ENCODE measurements around the gene EMC6.

EMC6 gene

GRCh38 chr17:3657874-3658783 lies 10.5 kb upstream of the EMC6 start:
- Histone ChIP-seq H3K36me3 (ENCODE audit: insufficient read depth, low read length) (peaks cover 12% of the 10 kb centered on the region; the same call in 1 of the 2 replicates), H3K27ac (ENCODE audit: low read length) (no peak overlapping the region), H3K4me3 (ENCODE audit: low read depth in 1 of 2, low read length in 2 of 2) (no peak overlapping the region), H3K9ac (ENCODE audit: low read depth, low read length) (no peak overlapping the region), H3K9me3 (ENCODE audit: insufficient read depth, low read length, severe bottlenecking) (no peaks in the 10 kb centered on the region), H3K4me2 (ENCODE audit: insufficient read depth, low read length) (no peak overlapping the region), H2AFZ (ENCODE audit: low read depth, low read length) (no peak overlapping the region), H3K4me1 (ENCODE audit: insufficient read depth, low read length) (no peaks in the 10 kb centered on the region), H3K79me2 (ENCODE audit: insufficient read depth, low read length) (no peaks in the 10 kb centered on the region), H4K20me1 (ENCODE audit: insufficient read depth, low read length) (no peaks in the 10 kb centered on the region), H3K27me3 (ENCODE audit: insufficient read depth, low read length, poor library complexity) (no peaks in the 10 kb centered on the region)
- TF ChIP-seq EZH2 (IDR thresholded peaks at IDR 0.05; ENCODE audit: borderline replicate concordance, low read depth, low read length, severe bottlenecking) (no peak), CTCF (IDR thresholded peaks at IDR 0.05; ENCODE audit: borderline replicate concordance, extremely low read depth, low read length, poor library complexity, severe bottlenecking) (no peak)
- ATAC-seq (ENCODE audit: insufficient read depth, low read depth) (no peak), DNase-seq (no peak)

- ATAC-seq (ENCODE audit: insufficient read depth, low read depth) (no peak), DNase-seq (no peak)
- no peaks in the 10 kb centered on the region for H3K4me1 ChIP-seq (ENCODE audit: insufficient read depth, low read length)
- H3K4me2 ChIP-seq (ENCODE audit: insufficient read depth, low read length) = no peak overlapping the region
- H4K20me1 ChIP-seq (ENCODE audit: insufficient read depth, low read length) = peaks cover 3% of the 10 kb centered on the region; the same call in 1 of the 2 replicates
- H3K9ac ChIP-seq (ENCODE audit: low read depth, low read length) = no peak overlapping the region
- peaks cover 17% of the 10 kb centered on the region for H3K36me3 ChIP-seq (ENCODE audit: insufficient read depth, low read length)
- no peak overlapping the region for H3K27ac ChIP-seq (ENCODE audit: low read length)
- no peaks in the 10 kb centered on the region for H3K9me3 ChIP-seq (ENCODE audit: insufficient read depth, low read length, severe bottlenecking)
- TF ChIP-seq CTCF (IDR thresholded peaks at IDR 0.05; ENCODE audit: borderline replicate concordance, extremely low read depth, low read length, poor library complexity, severe bottlenecking) (no peak), EZH2 (IDR thresholded peaks at IDR 0.05; ENCODE audit: borderline replicate concordance, low read depth, low read length, severe bottlenecking) (no peak)
- no peaks in the 10 kb centered on the region for H3K27me3 ChIP-seq (ENCODE audit: insufficient read depth, low read length, poor library complexity)
- no peak overlapping the region for H2AFZ ChIP-seq (ENCODE audit: low read depth, low read length)
- H3K4me3 ChIP-seq (ENCODE audit: low read depth in 1 of 2, low read length in 2 of 2) = no peak overlapping the region
- H3K79me2 ChIP-seq (ENCODE audit: insufficient read depth, low read length) = no peaks in the 10 kb centered on the region
Observed at GRCh38 chr17:3658784-3659449, 9.7 kb upstream of the EMC6 start.

GRCh38 chr17:3659541-3660111 lies 9.0 kb upstream of the EMC6 start:
- Histone ChIP-seq H3K36me3 (ENCODE audit: insufficient read depth, low read length) (peaks cover 23% of the 10 kb centered on the region), H3K9me3 (ENCODE audit: insufficient read depth, low read length, severe bottlenecking) (no peaks in the 10 kb centered on the region), H3K4me3 (ENCODE audit: low read depth in 1 of 2, low read length in 2 of 2) (no peak overlapping the region), H4K20me1 (ENCODE audit: insufficient read depth, low read length) (peaks cover 4% of the 10 kb centered on the region; the same call in 1 of the 2 replicates), H2AFZ (ENCODE audit: low read depth, low read length) (no peak overlapping the region), H3K79me2 (ENCODE audit: insufficient read depth, low read length) (no peaks in the 10 kb centered on the region), H3K4me2 (ENCODE audit: insufficient read depth, low read length) (no peak overlapping the region), H3K9ac (ENCODE audit: low read depth, low read length) (no peak overlapping the region), H3K27ac (ENCODE audit: low read length) (no peak overlapping the region), H3K27me3 (ENCODE audit: insufficient read depth, low read length, poor library complexity) (no peaks in the 10 kb centered on the region), H3K4me1 (ENCODE audit: insufficient read depth, low read length) (no peaks in the 10 kb centered on the region)
- ATAC-seq (ENCODE audit: insufficient read depth, low read depth) (no peak), DNase-seq (no peak)
- TF ChIP-seq EZH2 (IDR thresholded peaks at IDR 0.05; ENCODE audit: borderline replicate concordance, low read depth, low read length, severe bottlenecking) (no peak), CTCF (IDR thresholded peaks at IDR 0.05; ENCODE audit: borderline replicate concordance, extremely low read depth, low read length, poor library complexity, severe bottlenecking) (no peak)
